DMS153 treated with DMSO at 0.1 percent for 48 hours (cell line): ENCODE results near the gene PCBP4.

Experiments
- DNase-seq: peaks from one replicate; lab custom pipeline; 2025; ENCODE audit not compliant: unreplicated experiment; lab: John Stamatoyannopoulos, UW

PCBP4 gene

DNA sequence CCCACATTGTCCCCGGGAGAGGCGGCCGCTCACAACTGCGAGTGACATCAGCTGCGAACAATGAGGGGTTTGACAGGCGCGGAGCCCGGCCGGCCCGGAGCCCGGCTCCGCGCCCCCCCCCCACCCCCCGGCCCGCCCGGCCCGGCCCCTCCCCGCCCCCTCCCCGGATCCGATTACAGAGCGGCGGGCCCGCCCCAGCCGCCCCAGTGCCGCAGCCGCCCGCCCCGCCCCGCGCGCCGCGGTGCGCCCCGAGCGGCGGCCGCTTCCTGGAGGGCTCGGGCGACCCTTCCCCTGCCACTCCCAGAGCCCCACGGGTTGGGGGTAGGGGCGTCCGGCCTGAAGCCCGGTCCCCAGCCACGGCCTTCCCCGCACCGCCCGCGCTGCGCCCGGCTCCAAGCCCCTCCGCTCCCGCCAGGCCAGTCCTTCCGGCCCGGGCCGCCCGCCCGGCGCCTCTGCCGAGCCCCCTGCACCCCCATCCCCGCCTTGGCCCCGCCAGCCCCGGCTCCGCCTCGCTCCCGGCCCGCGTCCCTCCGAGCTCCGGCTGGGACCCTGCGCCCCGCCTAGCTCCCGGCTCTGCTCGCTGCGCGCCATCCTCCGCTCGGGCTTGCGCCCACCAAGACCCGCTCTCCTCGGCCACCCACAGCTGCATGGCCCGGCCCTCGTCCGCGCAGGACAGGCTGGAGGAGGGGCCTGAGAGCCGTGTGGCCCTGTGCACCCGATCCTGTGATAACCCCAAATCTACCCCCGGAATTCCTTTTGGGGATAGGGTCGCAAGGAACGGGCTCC, at the start of gene PCBP4:
TSS of gene PCBP4 (minus strand) at position 71 of the 786 bp plus-strand sequence. CDS start 6,214 bp downstream, outside the sequence.
- no peak for DNase-seq

DNA sequence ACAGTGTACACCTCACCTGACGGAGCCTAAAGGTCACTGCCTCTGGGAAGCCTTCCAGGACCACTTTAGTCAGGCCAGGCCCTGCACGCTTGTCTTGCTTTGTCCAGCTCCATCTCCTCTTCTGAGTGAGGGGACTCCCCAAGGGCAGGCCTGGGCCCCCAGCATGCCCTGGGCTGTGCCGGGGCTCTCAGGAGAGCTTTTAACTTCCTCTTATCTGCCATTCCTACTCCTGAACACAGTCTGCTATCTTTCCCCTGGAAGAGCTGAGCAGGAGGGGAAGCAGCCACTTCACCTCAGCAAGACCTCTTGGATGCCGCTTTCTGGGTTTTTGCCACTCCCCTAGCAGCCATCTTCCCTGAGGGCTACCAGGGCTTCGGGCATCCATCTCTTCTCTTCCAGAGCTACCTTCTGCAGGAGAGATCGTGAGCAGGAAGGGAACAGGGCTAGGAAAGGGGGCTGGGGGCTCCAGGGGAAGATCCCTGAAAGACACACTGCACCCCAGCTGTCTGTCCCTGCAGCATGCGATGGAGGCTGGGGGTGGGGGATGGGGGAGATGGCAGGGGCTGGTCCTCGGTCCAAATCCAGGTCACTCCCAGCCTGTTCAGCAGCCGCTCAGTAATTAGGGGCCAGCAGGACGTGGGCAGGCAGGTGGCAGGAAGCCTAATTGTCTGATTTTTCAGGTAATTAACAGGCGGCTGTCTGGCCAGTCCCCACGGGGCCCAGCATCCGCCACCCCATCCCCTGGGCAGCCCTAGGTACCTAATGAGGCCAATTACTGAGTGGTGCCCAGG, 48.4 kb upstream of the PCBP4 start:
- no peak for DNase-seq

DNA sequence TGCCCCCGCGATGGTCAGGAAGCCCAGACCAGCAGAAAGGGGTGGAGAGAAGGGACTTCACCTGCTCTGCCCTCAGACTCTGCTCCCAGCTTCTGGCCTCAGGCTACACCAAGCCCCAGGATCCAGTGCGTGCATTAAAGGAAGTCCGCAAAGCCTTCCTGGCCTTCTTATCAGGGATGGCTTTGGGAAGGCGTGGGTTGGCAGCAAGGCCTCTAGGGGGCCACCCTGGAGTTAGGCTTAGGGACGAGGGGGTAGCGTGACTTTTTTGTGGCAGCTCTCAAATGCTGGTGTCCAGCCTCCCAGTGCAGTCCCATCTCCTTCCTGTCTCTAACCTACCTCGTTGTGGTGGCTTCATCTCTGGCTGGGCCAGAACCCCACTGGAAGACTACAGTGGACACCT, 47.4 kb upstream of the PCBP4 start:
- no peak for DNase-seq

DNA sequence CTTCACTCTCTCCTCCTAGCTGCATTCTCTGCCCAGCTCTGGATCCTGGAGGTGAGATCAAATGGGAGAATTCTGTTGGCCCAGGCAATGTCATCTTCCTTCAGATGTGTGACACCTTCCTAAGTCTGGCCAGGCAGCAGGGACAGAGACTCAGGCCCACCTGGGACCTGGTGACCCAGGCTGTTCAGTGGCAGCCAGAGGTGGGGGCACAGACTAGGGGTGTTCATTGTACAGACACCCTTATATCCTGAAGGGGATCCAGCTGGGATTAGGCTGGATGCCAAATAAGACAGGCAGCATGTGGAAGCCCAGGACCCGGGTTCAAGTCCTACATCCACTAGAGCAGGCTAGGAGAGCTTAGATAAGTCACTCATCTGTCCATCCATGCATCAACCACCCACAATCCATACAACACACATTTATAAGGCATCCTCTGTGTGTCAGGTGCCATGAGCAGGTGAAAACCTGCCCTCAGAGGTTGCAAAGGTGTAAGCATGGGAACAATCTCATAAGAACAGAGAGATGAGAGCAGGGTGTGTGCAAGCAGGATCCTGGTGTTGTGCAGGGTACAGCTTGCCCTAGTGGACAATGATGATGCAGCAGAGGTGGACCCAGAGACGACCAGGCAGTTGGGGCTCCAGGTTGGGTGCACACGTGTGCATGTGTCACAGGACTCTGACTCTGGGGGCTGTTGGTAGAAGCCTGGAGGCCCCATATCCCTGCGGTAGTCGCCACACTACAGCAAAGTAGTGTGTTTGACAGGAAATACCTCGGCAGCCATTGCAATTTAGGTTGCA, 46.7 kb upstream of the PCBP4 start:
- no peak for DNase-seq

DNA sequence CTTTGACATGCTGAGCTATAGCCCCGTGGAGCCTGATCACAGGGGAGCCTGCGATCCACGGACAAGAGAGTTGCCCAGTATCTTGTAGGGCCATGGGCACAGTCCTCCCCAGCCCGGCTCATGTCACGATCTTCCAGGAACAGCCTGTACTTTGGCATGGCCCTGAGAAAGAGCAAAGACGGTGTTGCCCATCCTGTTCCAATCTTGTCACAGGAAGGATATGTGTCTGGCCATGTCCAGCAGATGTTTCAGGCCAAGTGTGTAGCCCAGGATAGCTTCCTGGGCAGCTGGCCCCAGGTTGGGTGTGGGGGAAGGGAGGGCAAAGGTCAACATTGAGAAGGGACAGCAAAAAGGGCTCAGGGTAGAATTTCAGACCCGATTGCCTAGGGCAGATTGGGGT, 45.4 kb upstream of the PCBP4 start:
- DNase-seq = no peak

GRCh38 chr3:52010431-52010830, 43.2 kb upstream of the PCBP4 start:
- DNase-seq = no peak

DNA sequence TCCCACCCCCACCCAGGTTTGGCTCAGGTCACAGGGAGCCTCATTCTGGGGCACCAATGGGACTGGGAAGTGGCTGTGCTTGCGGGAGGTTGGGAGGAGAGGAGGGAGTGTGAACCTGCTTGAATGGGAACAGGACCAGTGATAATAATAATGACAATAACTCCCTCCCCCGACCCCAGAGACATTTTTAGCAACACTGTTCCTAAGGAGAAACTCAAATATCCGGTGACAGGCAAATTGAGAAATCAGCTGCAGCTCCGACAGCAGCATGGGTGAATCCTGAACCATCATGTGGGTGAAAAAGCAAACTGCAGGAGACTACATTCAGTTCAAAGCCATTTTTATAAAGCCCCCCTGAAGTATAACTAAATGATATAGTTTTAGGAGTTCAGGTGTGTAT, 40.0 kb upstream of the PCBP4 start:
- DNase-seq = no peak

GRCh38 chr3:52006820-52007133, 39.5 kb upstream of the PCBP4 start:
- DNase-seq = no peak

- DNase-seq = no peak
Observed at GRCh38 chr3:52006017-52006819, 39.0 kb upstream of the PCBP4 start.

DNA sequence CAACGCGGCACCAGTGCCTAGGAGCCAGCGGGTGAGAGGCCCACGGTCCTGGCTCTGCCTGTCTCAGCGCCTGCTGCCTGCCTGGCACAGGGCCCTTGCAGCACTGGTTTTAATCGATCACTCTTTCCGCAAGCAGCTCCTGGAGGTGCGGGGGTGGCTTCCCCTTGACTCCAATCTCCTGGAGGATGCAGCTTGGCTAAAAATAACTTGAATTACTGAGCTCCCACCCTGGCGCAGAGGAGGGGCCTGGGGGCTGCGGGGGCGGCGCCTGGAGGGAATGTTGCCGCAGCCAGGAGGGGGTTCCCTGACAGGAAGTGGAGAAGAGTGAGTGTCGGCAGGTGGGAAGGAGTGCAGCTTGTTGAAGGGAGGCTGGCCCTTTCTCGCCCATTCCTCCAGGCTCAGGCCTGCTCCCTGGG, 38.3 kb upstream of the PCBP4 start:
- peak; percentile 2 for DNase-seq

DNA sequence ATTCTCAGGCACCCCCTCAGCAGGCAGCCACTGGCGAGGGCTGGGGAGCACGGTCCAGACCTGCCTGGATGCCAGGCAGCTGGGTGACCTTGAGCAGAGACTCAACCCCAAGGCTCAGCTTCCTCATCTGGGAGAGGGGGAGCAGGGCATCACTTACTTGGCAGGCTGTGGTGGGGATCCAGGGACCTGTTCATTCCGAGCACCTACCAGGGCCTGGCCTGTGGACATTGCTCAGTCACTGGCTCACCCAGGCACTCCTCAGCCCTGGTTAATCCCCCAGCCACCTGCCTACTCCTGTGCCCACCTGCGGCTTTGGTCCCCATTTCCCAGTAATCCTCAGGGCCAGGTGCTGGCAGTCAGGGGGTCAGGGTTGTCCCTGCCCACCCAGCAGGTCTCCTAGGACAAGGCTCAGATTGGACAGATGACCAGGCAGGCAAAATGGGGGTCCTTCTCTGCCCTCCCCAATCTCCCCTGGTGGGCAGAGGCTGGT, 37.7 kb upstream of the PCBP4 start:
- no peak for DNase-seq

DNA sequence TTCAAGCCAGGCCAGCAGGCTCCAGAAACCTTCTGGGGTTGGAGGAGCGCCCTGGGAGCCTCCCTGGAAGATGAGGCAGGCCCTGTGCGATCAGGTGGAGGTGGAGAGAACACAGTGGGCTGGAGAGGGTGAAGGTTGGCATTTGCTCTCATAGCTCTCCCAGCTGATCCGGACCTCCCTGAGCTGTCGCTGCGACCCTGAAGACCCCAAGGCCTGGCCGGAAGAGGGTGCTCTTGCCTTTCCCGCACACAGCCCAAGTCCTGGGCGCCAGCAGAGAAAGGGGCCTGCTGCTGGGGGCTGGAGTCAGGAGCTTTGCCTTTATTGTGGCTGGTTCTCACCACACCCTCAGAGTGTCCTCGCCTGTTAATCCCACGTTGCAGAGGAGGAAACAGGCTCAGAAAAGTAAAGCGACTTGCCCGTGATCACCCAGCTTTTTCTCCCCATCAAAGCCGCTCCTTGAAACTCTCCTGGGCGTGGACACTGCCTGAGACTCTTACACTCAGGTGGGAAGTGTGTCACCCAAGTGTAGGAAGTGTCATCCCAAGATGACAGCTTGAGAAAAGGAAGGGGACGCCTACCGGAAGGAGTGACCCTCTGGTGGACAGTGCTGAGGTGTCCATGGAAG, 37.0 kb upstream of the PCBP4 start:
- DNase-seq = no peak

- DNase-seq = no peak
Observed at GRCh38 chr3:52002748-52003147, 35.5 kb upstream of the PCBP4 start.

GRCh38 chr3:52001443-52001974, 34.3 kb upstream of the PCBP4 start:
- peak; percentile 38 for DNase-seq

DNA sequence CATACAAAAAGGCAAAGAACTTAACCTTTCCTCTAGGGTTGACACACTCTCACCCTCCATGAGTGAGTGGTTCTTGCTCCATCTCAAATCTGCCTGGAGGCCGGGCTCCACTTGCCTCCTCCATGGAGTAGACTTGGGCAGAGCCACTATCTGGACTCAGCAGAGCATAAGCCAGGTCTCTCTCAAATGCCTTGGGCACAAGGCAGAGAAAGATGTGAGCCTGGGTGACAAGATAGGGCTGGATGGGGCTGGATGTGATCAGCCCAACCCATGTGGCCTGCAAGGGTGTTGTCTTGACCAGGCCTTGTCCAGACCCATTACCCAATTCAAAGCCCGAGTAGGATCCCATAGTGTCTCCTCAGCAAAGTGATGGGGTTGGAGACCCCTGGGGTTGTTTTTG, 32.6 kb upstream of the PCBP4 start:
- DNase-seq = no peak

GRCh38 chr3:51998774-51999173, 31.5 kb upstream of the PCBP4 start:
- DNase-seq = no peak

- no peak for DNase-seq
Observed at GRCh38 chr3:51997935-51998596, 30.8 kb upstream of the PCBP4 start.

DNA sequence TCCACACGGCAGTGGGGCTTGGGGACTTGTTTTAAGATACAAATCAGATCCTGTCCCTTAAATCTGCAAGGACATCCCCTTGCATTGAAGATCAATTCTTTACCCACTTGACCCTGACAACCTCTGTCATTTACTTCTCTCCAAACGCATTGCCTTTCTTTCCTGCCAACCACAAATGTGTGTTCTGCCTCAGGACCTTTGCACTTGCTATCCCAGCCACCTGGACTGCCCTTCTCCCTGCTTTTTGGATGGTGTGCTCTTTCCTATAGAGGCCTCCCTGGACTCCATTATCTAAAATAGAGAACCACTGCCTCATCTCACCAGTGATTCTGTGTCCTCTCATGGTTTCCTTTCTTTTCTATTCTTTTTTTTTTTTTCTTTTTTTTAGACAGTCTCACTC, 29.9 kb upstream of the PCBP4 start:
- DNase-seq = no peak

DNA sequence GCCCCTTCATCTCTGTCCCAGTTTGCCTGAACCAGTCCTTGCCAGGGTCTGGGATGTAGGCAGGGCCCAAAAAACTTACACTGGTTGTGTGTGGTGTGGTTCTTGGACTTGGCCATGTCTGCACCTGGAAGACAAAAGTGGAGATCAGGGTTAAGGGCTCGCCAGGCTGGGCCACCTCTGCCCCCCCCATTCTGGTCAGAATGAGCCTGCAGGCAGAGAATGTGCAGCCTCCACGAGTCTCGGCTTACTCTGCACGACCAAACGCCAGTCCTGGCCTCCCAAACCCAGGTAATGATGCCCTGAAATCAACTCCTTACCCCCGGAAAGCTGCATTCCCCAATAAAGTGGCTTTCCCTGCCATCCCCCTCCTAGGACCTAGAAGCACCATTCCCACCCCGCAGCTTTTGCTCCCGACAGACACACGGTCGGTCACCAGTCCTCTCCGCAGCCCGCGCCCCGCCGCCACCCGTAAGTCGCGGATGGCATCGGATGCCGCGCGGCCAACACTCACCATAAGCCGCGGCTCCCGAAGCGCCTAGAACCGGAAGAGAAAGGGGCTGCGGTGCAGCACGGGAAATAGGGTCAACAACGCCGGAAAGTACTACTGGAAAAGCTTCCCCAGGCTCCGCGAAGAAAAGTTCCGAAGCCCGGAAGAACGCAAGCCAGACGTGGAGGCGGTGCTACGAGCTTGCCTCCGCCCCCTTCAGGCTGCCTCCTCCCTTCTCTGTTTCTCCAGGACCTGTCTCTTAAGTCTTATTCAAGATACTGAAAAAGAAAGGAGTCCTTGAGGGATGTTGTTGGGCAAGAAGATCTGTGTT, 28.3 kb upstream of the PCBP4 start, which contains the start of gene RPL29:
TSS of gene RPL29 (minus strand) at position 550 of the 818 bp plus-strand sequence. CDS start at position 116, 434 bp downstream.
- peak; percentile 55 for DNase-seq
